HG03095 (cell line): ENCODE data around the gene KDM4D.
"Not testable (repeated sequence)": the region's sequence is repeated elsewhere in the genome, so short reads cannot be mapped to it uniquely, and the experiment has no call there.

Experiments used
- ATAC-seq: cut with Tn5 transposase; IDR thresholded peaks from one replicate; pipeline ENCODE4 v1.9.1; 2021; ENCODE audit warnings: moderate library complexity; ENCODE audit not compliant: unreplicated experiment

The KDM4D gene

GRCh38 chr11:94973099-94973968, at the start of gene KDM4D, which contains the start of gene CWC15:
TSS of gene KDM4D (plus strand) at chr11:94973709. CDS start at chr11:94997373, 23,664 bp downstream.
TSS of gene CWC15 (minus strand) at chr11:94973556. CDS start at chr11:94972185, 1,371 bp downstream.
- ATAC-seq: peak; percentile 100

GRCh38 chr11:94924171-94924572, 49.3 kb upstream of the KDM4D start:
- no peak for ATAC-seq

- no peak for ATAC-seq
These were observed 48.9 kb upstream of the KDM4D start for GRCh38 chr11:94924612-94925011.

- no peak for ATAC-seq
These were observed 47.9 kb upstream of the KDM4D start for GRCh38 chr11:94925422-94926270.

GRCh38 chr11:94926271-94926625, 47.3 kb upstream of the KDM4D start:
- ATAC-seq: no peak

- ATAC-seq: no peak
These were observed 46.7 kb upstream of the KDM4D start for GRCh38 chr11:94926698-94927237.

- no peak for ATAC-seq
These were observed 45.2 kb upstream of the KDM4D start for GRCh38 chr11:94928117-94928990.

- ATAC-seq: not testable (repeated sequence)
These were observed 41.4 kb upstream of the KDM4D start for GRCh38 chr11:94932072-94932471.

- no peak for ATAC-seq
These were observed 41.0 kb upstream of the KDM4D start for GRCh38 chr11:94932503-94932902.

- no peak for ATAC-seq
These were observed 40.0 kb upstream of the KDM4D start for GRCh38 chr11:94933223-94934130.

- no peak for ATAC-seq
These were observed 39.1 kb upstream of the KDM4D start for GRCh38 chr11:94934362-94934761.

GRCh38 chr11:94934846-94935245, 38.7 kb upstream of the KDM4D start:
- no peak for ATAC-seq

- ATAC-seq: no peak
These were observed 35.1 kb upstream of the KDM4D start for GRCh38 chr11:94938095-94939055.

- ATAC-seq: no peak
These were observed 34.2 kb upstream of the KDM4D start for GRCh38 chr11:94939346-94939745.

GRCh38 chr11:94941131-94941530, 32.4 kb upstream of the KDM4D start:
- ATAC-seq: no peak

- no peak for ATAC-seq
These were observed 26.7 kb upstream of the KDM4D start for GRCh38 chr11:94946812-94947211.

GRCh38 chr11:94948070-94948617, 25.4 kb upstream of the KDM4D start:
- ATAC-seq: no peak

GRCh38 chr11:94954753-94955152, 18.8 kb upstream of the KDM4D start:
- no peak for ATAC-seq
